GM19240 (cell line): ENCODE measurements around the gene RPGRIP1.
A peak's percentile ranks its signal among the peaks of the same experiment; 100 is the strongest.
"Not testable (repeated sequence)": the region's sequence is repeated elsewhere in the genome, so short reads cannot be mapped to it uniquely, and the experiment has no call there.

Experiments
- DNase-seq: peaks from one replicate; pipeline ENCODE4 v3.0.0; 2011; ENCODE audit warnings: low spot score; ENCODE audit not compliant: insufficient read length

Gene RPGRIP1

GRCh38 chr14:21258005-21258888, 21.6 kb upstream of the RPGRIP1 start:
- DNase-seq, result no peak

GRCh38 chr14:21258889-21259787, 20.7 kb upstream of the RPGRIP1 start:
- no peak for DNase-seq

- DNase-seq, result no peak
Observed at GRCh38 chr14:21261824-21262223, 18.1 kb upstream of the RPGRIP1 start.

- DNase-seq, result no peak
Observed at GRCh38 chr14:21262410-21262809, 17.5 kb upstream of the RPGRIP1 start.

GRCh38 chr14:21263284-21264024, 16.4 kb upstream of the RPGRIP1 start:
- DNase-seq, result no peak

GRCh38 chr14:21264025-21264801, 15.7 kb upstream of the RPGRIP1 start:
- peak; percentile 7 for DNase-seq

- DNase-seq, result no peak
Observed at GRCh38 chr14:21267431-21267845, 12.4 kb upstream of the RPGRIP1 start.

GRCh38 chr14:21267886-21268616, 11.8 kb upstream of the RPGRIP1 start:
- no peak for DNase-seq

GRCh38 chr14:21268617-21269251, 11.1 kb upstream of the RPGRIP1 start:
- no peak for DNase-seq

- DNase-seq, result peak; percentile 74
Observed at GRCh38 chr14:21269252-21270046, 10.4 kb upstream of the RPGRIP1 start, which contains the start of gene HNRNPC. TSS of gene HNRNPC (minus strand) at chr14:21269442. CDS start at chr14:21234193, 35,249 bp downstream.

GRCh38 chr14:21272661-21273060, 7.2 kb upstream of the RPGRIP1 start:
- not testable (repeated sequence) for DNase-seq

- no peak for DNase-seq
Observed at GRCh38 chr14:21275261-21275858, 4.5 kb upstream of the RPGRIP1 start.

- no peak for DNase-seq
Observed at GRCh38 chr14:21278632-21279031, 1.3 kb upstream of the RPGRIP1 start.

GRCh38 chr14:21281917-21282316, 2.0 kb downstream of the RPGRIP1 start:
- not testable (repeated sequence) for DNase-seq

GRCh38 chr14:21286516-21286915, 6.6 kb downstream of the RPGRIP1 start:
- DNase-seq, result not testable (repeated sequence)

- no peak for DNase-seq
Observed at GRCh38 chr14:21287168-21287567, 7.3 kb downstream of the RPGRIP1 start.

GRCh38 chr14:21294026-21294425, 14.1 kb downstream of the RPGRIP1 start:
- not testable (repeated sequence) for DNase-seq

GRCh38 chr14:21298358-21298757, 18.5 kb downstream of the RPGRIP1 start:
- no peak for DNase-seq
